Measurements from ENCODE around the gene PRRC2C.

PRRC2C gene

GRCh38 chr1:171641076-171641864, 155.9 kb downstream of the PRRC2C start:
- no peak for DNase-seq

GRCh38 chr1:171642197-171642596, 156.9 kb downstream of the PRRC2C start:
- no peak for DNase-seq
